ENCODE results near the gene DRGX.

The DRGX gene

GRCh38 chr10:49322371-49323170 is 73.3 kb downstream of the DRGX start:
- DNase-seq (ENCODE audit: insufficient read length, low spot score) (no peak), FAIRE-seq (no peak)
- TF ChIP-seq PAX5 (IDR thresholded peaks at IDR 0.05; ENCODE audit: insufficient read depth, low read length, severe bottlenecking) (no peak), TAF1 (IDR thresholded peaks at IDR 0.05; ENCODE audit: low read depth, low read length) (no peak)

GRCh38 chr10:49321021-49321420 is 74.9 kb downstream of the DRGX start:
- TF ChIP-seq PAX5 (IDR thresholded peaks at IDR 0.05; ENCODE audit: insufficient read depth, low read length, severe bottlenecking): no peak
- no peak for TF ChIP-seq TAF1 (IDR thresholded peaks at IDR 0.05; ENCODE audit: low read depth, low read length)
- no peak for TF ChIP-seq POU2F2 (IDR thresholded peaks at IDR 0.05; ENCODE audit: low read depth, low read length)
- TF ChIP-seq POLR2AphosphoS5 (IDR thresholded peaks at IDR 0.05; ENCODE audit: low read depth, low read length): no peak
- no peak for TF ChIP-seq SPI1 (IDR thresholded peaks at IDR 0.05; ENCODE audit: low read depth, low read length)
- TF ChIP-seq POLR2A (IDR thresholded peaks at IDR 0.05; ENCODE audit: low read depth, low read length): no peak
- FAIRE-seq (no peak), DNase-seq (ENCODE audit: insufficient read length, low spot score) (no peak)

GRCh38 chr10:49320191-49320590 is 75.7 kb downstream of the DRGX start:
- DNase-seq (ENCODE audit: insufficient read length, low spot score): no peak
- no peak for TF ChIP-seq POLR2AphosphoS5 (IDR thresholded peaks at IDR 0.05; ENCODE audit: low read depth, low read length)
- TF ChIP-seq PAX5 (IDR thresholded peaks at IDR 0.05; ENCODE audit: insufficient read depth, low read length, severe bottlenecking): no peak
- TF ChIP-seq POU2F2 (IDR thresholded peaks at IDR 0.05; ENCODE audit: low read depth, low read length): no peak
- no peak for TF ChIP-seq POLR2A (IDR thresholded peaks at IDR 0.05; ENCODE audit: low read depth, low read length)
- TF ChIP-seq TAF1 (IDR thresholded peaks at IDR 0.05; ENCODE audit: low read depth, low read length): no peak
- TF ChIP-seq SPI1 (IDR thresholded peaks at IDR 0.05; ENCODE audit: low read depth, low read length): no peak
- FAIRE-seq: no peak

- no peak for FAIRE-seq
- DNase-seq (ENCODE audit: insufficient read length, low spot score): no peak
- TF ChIP-seq POLR2A (IDR thresholded peaks at IDR 0.05; ENCODE audit: low read depth, low read length) (no peak), POU2F2 (IDR thresholded peaks at IDR 0.05; ENCODE audit: low read depth, low read length) (no peak), PAX5 (IDR thresholded peaks at IDR 0.05; ENCODE audit: insufficient read depth, low read length, severe bottlenecking) (no peak), SPI1 (IDR thresholded peaks at IDR 0.05; ENCODE audit: low read depth, low read length) (no peak), TAF1 (IDR thresholded peaks at IDR 0.05; ENCODE audit: low read depth, low read length) (no peak), POLR2AphosphoS5 (IDR thresholded peaks at IDR 0.05; ENCODE audit: low read depth, low read length) (no peak)
Measured at GRCh38 chr10:49319206-49319605, 76.7 kb downstream of the DRGX start.

- TF ChIP-seq POLR2A (IDR thresholded peaks at IDR 0.05; ENCODE audit: low read depth, low read length) (no peak), POU2F2 (IDR thresholded peaks at IDR 0.05; ENCODE audit: low read depth, low read length) (no peak), TAF1 (IDR thresholded peaks at IDR 0.05; ENCODE audit: low read depth, low read length) (no peak), PAX5 (IDR thresholded peaks at IDR 0.05; ENCODE audit: insufficient read depth, low read length, severe bottlenecking) (no peak), POLR2AphosphoS5 (IDR thresholded peaks at IDR 0.05; ENCODE audit: low read depth, low read length) (no peak), SPI1 (IDR thresholded peaks at IDR 0.05; ENCODE audit: low read depth, low read length) (no peak)
- no peak for FAIRE-seq
- DNase-seq (ENCODE audit: insufficient read length, low spot score): no peak
Measured at GRCh38 chr10:49318755-49319154, 77.1 kb downstream of the DRGX start.

- TF ChIP-seq TAF1 (IDR thresholded peaks at IDR 0.05; ENCODE audit: low read depth, low read length) (no peak), POLR2AphosphoS5 (IDR thresholded peaks at IDR 0.05; ENCODE audit: low read depth, low read length) (no peak)
- FAIRE-seq (no peak), DNase-seq (ENCODE audit: insufficient read length, low spot score) (no peak)
Measured at GRCh38 chr10:49318028-49318427, 77.9 kb downstream of the DRGX start.

GRCh38 chr10:49314806-49315205 is 81.1 kb downstream of the DRGX start:
- DNase-seq (ENCODE audit: insufficient read length, low spot score): no peak
- TF ChIP-seq PAX5 (IDR thresholded peaks at IDR 0.05; ENCODE audit: insufficient read depth, low read length, severe bottlenecking): no peak
- no peak for TF ChIP-seq POU2F2 (IDR thresholded peaks at IDR 0.05; ENCODE audit: low read depth, low read length)
- no peak for TF ChIP-seq POLR2A (IDR thresholded peaks at IDR 0.05; ENCODE audit: low read depth, low read length)
- no peak for TF ChIP-seq SPI1 (IDR thresholded peaks at IDR 0.05; ENCODE audit: low read depth, low read length)
- TF ChIP-seq POLR2AphosphoS5 (IDR thresholded peaks at IDR 0.05; ENCODE audit: low read depth, low read length): no peak
- TF ChIP-seq TAF1 (IDR thresholded peaks at IDR 0.05; ENCODE audit: low read depth, low read length): no peak
- no peak for FAIRE-seq

All from GM12891 (cell line).